Left lung (tissue), 10 donors: ENCODE data around the gene MLPH. TPM values are rescaled to one million over a fixed set of nuclear protein-coding genes. Genes with fewer than 3 reads are reported as not detected.
A peak's percentile ranks its signal among the peaks of the same experiment; 100 is the strongest.

ENCODE experiments used
- ATAC-seq: fragments of 200-7000 bp; cut with Tn5 transposase; one replicate; pipeline ENCODE4 v1.9.1; 2020; ENCODE audit warnings: moderate library complexity
- DNase-seq, 4 donors: peaks; one replicate each; pipeline ENCODE4 v3.0.0-alpha.2; 2013 to 2020
- H3K27ac ChIP-seq, 2 donors: fragments of 200-600 bp; sonication (generic) in 1 of 2; one replicate each; pipeline versions ENCODE4 v1.5.0 to v1.8.0; 2020 to 2021
- H3K27me3 ChIP-seq, 2 donors: fragments of 200-600 bp; sonication (generic) in 1 of 2; one replicate each; pipeline versions ENCODE4 v1.5.0 to v1.8.0; 2020 to 2021
- H3K36me3 ChIP-seq, 2 donors: fragments of 200-600 bp; sonication (generic) in 1 of 2; one replicate each; pipeline versions ENCODE4 v1.5.0 to v1.8.0; 2020 to 2021
- H3K4me1 ChIP-seq, 2 donors: fragments of 200-600 bp; one replicate each; pipeline ENCODE4 v1.8.0; 2021
- H3K4me3 ChIP-seq, 2 donors: fragments of 200-600 bp; sonication (generic) in 1 of 2; one replicate each; pipeline versions ENCODE4 v1.5.0 to v1.8.0; 2020 to 2021; ENCODE audit warnings: mild to moderate bottlenecking in 1 of 2
- H3K9me3 ChIP-seq, 2 donors: fragments of 200-600 bp; sonication (generic) in 1 of 2; one replicate each; pipeline versions ENCODE4 v1.5.0 to v1.8.0; 2020 to 2021
- intact Hi-C, 2 donors: fragments of 100-400 bp; cut with DNase I; formaldehyde crosslinking; loops; one replicate each; pipeline versions ENCODE4 v1.11.2 to v1.14.2; 2022
- polyA plus RNA-seq, 6 donors: library from polyadenylated mRNA; unstranded; fragments of 120-200 nt; gene quantifications; one replicate each; pipeline ENCODE4 v1.2.1, GENCODE V29; 2013; ENCODE audit not compliant: insufficient read length in 6 of 6
- total RNA-seq, 2 donors: library from RNA; stranded (reverse); fragmentation: NEBNext Ultra II Directional; extraction: Animal tissue kit (Norgen Biotek cat#: 25700); gene quantifications; one replicate each; pipeline ENCODE4 v1.2.1, GENCODE V29; 2021
- TF ChIP-seq, protein P1 (sequence below), 2 donors: fragments of 200-600 bp; sonication (generic) in 1 of 2; IDR thresholded peaks; one replicate each; pipeline versions ENCODE4 v1.5.0 to v1.8.0; 2021; ENCODE audit warnings: antibody characterized with exemption in 2 of 2
- donor health status: DM: no; HTN: yes; CAD: no.
- donor health status: DM: no; HTN: no; CAD: no.

The MLPH gene
- total and polyA plus RNA-seq, 8 donors = 1.9 to 296 (median 3.2) TPM

DNA sequence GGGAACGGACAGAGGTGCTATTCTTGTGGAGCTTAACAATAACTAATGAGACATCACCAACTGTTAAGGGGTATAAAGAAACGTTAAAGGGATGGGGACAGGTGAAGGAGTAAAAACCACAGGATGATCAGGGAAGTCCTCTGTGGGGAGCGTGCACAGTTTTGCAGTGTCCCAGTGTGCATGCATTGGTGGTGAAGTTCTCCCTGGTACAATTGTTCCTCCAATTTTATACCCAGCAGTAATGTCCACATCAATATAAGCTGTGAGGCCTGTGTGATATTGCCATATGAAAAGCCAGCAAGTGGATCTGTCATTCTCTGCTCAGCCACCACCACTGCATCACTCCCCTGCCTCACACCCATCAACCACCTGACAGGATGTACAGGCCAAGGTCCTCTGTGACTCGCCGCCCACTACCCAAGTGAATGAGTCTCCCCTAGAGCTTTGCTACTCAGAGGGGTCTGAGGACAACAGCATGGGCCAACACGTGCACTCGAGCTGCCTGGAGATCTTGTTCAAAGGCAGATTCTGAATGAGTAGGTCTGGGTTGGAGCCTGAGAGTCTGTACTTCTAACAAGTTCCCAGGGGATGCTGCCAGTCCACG lies 4.6 kb downstream of the MLPH start:
- H3K4me3 ChIP-seq = no peak overlapping the region

DNA sequence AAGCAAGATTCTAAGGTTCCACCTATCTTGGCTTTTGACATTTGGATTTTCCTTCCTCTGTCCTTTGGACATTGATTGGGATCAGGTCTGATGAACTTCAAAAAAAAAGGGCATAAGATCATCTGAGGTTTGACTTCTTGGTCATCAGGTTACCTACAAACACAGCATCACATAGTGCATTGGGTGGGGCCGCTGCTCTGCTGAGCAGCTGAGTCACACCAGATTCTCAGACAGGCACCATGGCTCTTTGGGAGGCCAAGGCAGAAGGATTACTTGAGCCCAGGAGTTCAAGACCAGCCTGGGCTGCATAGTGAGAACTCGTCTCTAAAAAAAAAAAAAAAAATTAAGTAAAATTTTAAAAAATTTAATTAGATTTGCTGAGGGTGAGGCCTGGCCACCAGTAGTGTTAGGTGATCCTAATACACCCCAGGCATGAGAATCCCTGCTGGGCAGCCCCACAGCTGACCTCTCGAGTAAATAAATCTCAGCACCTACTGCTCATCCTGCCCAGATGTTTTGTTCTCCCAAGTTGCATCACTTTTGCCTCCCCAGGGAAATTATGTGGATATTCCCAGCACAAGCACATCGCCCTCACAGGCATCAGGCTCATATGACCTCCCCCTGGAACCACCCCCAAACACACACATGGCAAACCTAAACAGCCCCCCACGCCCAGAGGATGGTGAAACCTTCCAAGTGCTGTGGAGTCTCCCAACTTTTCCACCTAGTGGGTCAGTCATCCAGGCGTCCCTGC lies 5.3 kb downstream of the MLPH start:
- peaks cover 0 to 13% of the 10 kb centered on the region in 2 donors for H3K9me3 ChIP-seq
- no peak overlapping the region for H3K4me3 ChIP-seq
- no peak overlapping the region for H3K27ac ChIP-seq
- peaks cover 0 to 1% of the 10 kb centered on the region in 2 donors for H3K4me1 ChIP-seq
- TF ChIP-seq, protein P1, sequence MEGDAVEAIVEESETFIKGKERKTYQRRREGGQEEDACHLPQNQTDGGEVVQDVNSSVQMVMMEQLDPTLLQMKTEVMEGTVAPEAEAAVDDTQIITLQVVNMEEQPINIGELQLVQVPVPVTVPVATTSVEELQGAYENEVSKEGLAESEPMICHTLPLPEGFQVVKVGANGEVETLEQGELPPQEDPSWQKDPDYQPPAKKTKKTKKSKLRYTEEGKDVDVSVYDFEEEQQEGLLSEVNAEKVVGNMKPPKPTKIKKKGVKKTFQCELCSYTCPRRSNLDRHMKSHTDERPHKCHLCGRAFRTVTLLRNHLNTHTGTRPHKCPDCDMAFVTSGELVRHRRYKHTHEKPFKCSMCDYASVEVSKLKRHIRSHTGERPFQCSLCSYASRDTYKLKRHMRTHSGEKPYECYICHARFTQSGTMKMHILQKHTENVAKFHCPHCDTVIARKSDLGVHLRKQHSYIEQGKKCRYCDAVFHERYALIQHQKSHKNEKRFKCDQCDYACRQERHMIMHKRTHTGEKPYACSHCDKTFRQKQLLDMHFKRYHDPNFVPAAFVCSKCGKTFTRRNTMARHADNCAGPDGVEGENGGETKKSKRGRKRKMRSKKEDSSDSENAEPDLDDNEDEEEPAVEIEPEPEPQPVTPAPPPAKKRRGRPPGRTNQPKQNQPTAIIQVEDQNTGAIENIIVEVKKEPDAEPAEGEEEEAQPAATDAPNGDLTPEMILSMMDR (IDR thresholded peaks at IDR 0.05) = no peak
- ATAC-seq (no peak), DNase-seq (no peak)
- peaks cover 0 to 16% of the 10 kb centered on the region in 2 donors for H3K36me3 ChIP-seq
- peaks cover 2 to 45% of the 10 kb centered on the region in 2 donors for H3K27me3 ChIP-seq
- intact Hi-C loops = no loop called here

More for the DNA sequence above, 4.6 kb downstream of the MLPH start:
- H3K4me1 ChIP-seq = no peaks in the 10 kb centered on the region
- DNase-seq = no peak
- H3K9me3 ChIP-seq = peaks cover 0 to 13% of the 10 kb centered on the region in 2 donors
- H3K36me3 ChIP-seq = peaks cover 0 to 16% of the 10 kb centered on the region in 2 donors
- no peak overlapping the region for H3K27ac ChIP-seq
- TF ChIP-seq, protein P1 (IDR thresholded peaks at IDR 0.05) = no peak
- H3K27me3 ChIP-seq = peaks cover 9 to 50% of the 10 kb centered on the region in 2 donors
- intact Hi-C loops = no loop called here
- ATAC-seq = no peak

DNA sequence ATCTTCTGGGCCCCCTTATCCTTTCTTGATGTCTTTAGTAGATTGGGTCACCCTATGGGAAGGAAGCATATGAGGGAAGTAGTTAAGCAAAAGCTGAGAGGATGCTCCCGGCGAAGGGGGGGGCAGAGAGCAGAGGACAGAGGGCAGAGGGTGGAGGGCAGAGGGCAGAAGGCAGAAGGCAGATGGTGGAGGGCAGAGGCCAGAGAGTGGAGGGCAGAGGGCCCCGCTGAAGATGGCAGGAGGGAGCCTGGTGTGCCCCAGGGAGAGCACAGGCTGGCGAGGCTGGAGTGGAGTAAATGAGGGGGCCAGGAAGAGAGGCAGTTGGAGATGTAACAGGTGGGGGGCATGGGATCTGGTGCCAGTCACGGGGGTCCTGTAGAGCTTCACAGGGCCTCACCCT lies 7.0 kb downstream of the MLPH start:
- Histone ChIP-seq H3K36me3 (peaks cover 0 to 19% of the 10 kb centered on the region in 2 donors), H3K4me3 (no peak overlapping the region), H3K9me3 (peaks cover 0 to 13% of the 10 kb centered on the region in 2 donors), H3K27ac (no peak overlapping the region), H3K27me3 (peaks cover 0 to 30% of the 10 kb centered on the region in 2 donors), H3K4me1 (peaks cover 4 to 11% of the 10 kb centered on the region in 2 donors)
- intact Hi-C loops = no loop called here
- DNase-seq (no peak), ATAC-seq (no peak)
- TF ChIP-seq, protein P1 (IDR thresholded peaks at IDR 0.05) = no peak

DNA sequence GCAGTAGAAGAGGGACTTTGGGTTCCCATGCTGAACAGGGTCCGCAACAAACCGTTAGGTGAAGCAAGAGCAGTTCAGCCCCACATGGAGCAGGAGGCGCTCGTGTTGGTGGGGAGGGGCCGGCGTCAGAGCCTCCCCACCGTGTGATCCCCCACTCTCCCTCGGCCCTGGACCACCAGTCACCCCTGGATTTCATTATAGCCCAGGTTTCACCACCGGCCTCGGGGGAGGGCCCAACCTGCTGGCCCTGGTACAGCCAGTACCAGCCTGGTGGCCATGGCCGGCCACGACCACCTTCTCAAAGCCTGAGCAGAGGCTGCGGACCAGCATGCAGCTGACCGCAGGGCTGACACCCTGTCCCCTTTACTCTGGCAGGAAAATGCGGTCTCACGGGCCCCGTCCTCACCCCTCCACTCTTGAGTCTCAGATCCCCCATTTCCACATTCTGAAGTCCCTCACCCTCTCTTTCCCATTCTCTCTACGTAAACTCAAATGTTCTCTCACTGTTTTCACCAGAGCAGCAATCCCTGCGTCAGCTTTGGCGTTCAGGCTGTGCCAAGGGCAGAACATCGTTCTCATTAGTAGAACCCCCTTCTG lies 8.6 kb downstream of the MLPH start:
- Histone ChIP-seq H3K27me3 (peaks cover 0 to 21% of the 10 kb centered on the region in 2 donors), H3K4me1 (peaks cover 4 to 11% of the 10 kb centered on the region in 2 donors), H3K27ac (no peak overlapping the region), H3K4me3 (no peak overlapping the region), H3K36me3 (peaks cover 0 to 19% of the 10 kb centered on the region in 2 donors), H3K9me3 (peaks cover 0 to 13% of the 10 kb centered on the region in 2 donors)
- DNase-seq (no peak), ATAC-seq (no peak)
- TF ChIP-seq, protein P1 (IDR thresholded peaks at IDR 0.05) = no peak
- intact Hi-C loops = no loop called here

GRCh38 chr2:237496428-237496827 lies 9.4 kb downstream of the MLPH start:
- peaks cover 0 to 6% of the 10 kb centered on the region in 2 donors for H3K9me3 ChIP-seq
- TF ChIP-seq, protein P1 (IDR thresholded peaks at IDR 0.05) = no peak
- peaks cover 11 to 16% of the 10 kb centered on the region in 2 donors for H3K4me1 ChIP-seq
- ATAC-seq = no peak
- no peak overlapping the region for H3K4me3 ChIP-seq
- H3K27ac ChIP-seq = peak overlapping the region in 1 of 2 donors; percentile 44
- peaks cover 0 to 21% of the 10 kb centered on the region in 2 donors for H3K27me3 ChIP-seq
- H3K36me3 ChIP-seq = peaks cover 0 to 19% of the 10 kb centered on the region in 2 donors
- DNase-seq = no peak
- intact Hi-C loops = no loop called here
